MM.1S (cell line): Measurements from ENCODE around the gene CPEB4.

Experiments
- CTCF ChIP-seq: fragments of 300-600 bp; sonication (generic); IDR thresholded peaks from 2 replicates; pipeline ENCODE4 v1.5.1; 2016; ENCODE audit warnings: antibody characterized with exemption, low read length, mixed read lengths
- EZH2 ChIP-seq: fragments of 300-600 bp; sonication (generic); optimal IDR thresholded peaks from 2 replicates; pipeline ENCODE3; 2017; ENCODE audit warnings: low read depth, mild to moderate bottlenecking, antibody characterized with exemption, low read length, mixed read lengths
- EZH2phosphoT487 ChIP-seq: fragments of 300-600 bp; sonication (generic); IDR thresholded peaks from 2 replicates; pipeline ENCODE4 v1.6.1; 2018; ENCODE audit warnings: antibody characterized with exemption, low read length

- no peak for TF ChIP-seq CTCF
- no peak for TF ChIP-seq EZH2
- TF ChIP-seq EZH2phosphoT487 = no peak
Measured at GRCh38 chr5:173864126-173865050, 23.8 kb upstream of the CPEB4 start.
